Vagina (tissue), 2 donors: ENCODE measurements around the gene ARL17B.
"Not testable (repeated sequence)": the region's sequence is repeated elsewhere in the genome, so short reads cannot be mapped to it uniquely, and the experiment has no call there.

Experiments used
- CTCF ChIP-seq, 3 experiments: fragments of 450-650 bp in 2 of 3; fragments of 200-600 bp in 1 of 3; sonication (generic) in 1 of 3; IDR thresholded peaks; one replicate each; pipeline ENCODE4 v1.5.1; 2017 to 2019; ENCODE audit warnings: antibody characterized with exemption in 3 of 3, mild to moderate bottlenecking in 2 of 3, moderate library complexity in 2 of 3
- POLR2AphosphoS5 ChIP-seq, 2 donors: sonication (generic); formaldehyde crosslinking; IDR thresholded peaks; one replicate each; pipeline ENCODE4 v1.9.0; 2017; ENCODE audit warnings: antibody characterized with exemption in 2 of 2, mild to moderate bottlenecking in 2 of 2, low read depth in 1 of 2; ENCODE audit not compliant: insufficient read depth in 1 of 2

- not testable (repeated sequence) for TF ChIP-seq CTCF (IDR thresholded peaks at IDR 0.05); POLR2AphosphoS5 (IDR thresholded peaks at IDR 0.05; ENCODE audit: insufficient read depth in 1 of 2, low read depth in 1 of 2)
Observed at GRCh38 chr17:46254215-46254614, 107.4 kb downstream of the ARL17B start.
